GM12878 (cell line): ENCODE data around the gene NHSL1. TPM values are rescaled to one million over a fixed set of nuclear protein-coding genes. Genes with fewer than 3 reads are reported as not detected.

Source experiments
- ATAC-seq: fragments of 200-7000 bp; cut with Tn5 transposase; 3 replicates; pipeline ENCODE4 v1.9.1; 2020; ENCODE audit warnings: mild to moderate bottlenecking, moderate library complexity
- BruUV-seq: library from RNA; stranded (reverse); fragments of 400-500 nt; replicated peaks from 2 replicates; lab custom pipeline; 2021; lab: Mats Ljungman, UMichigan
- CTCF ChIA-PET: fragments of 300-600 bp; sonication (Branson Sonifier 250); formaldehyde crosslinking; extraction: SDS; loops from one replicate; lab custom pipeline; 2021; ENCODE audit warnings: inconsistent platforms; lab: Yijun Ruan, JAX
- POLR2A ChIA-PET: fragments of 350-600 bp; formaldehyde crosslinking; extraction: SDS; loops from one replicate; lab custom pipeline; 2021; ENCODE audit warnings: inconsistent platforms; lab: Charles Lee
- RAD21 ChIA-PET: fragments of 300-600 bp; sonication (Branson Sonifier 250); formaldehyde crosslinking; loops from one replicate; lab custom pipeline; 2023; ENCODE audit warnings: antibody characterized with exemption; ENCODE audit not compliant: unreplicated experiment; lab: Charles Lee
- SMC1A ChIA-PET: fragments of 300-600 bp; sonication (Branson Sonifier 250); formaldehyde crosslinking; loops from one replicate; lab custom pipeline; 2023; ENCODE audit not compliant: unreplicated experiment, uncharacterized antibody; lab: Charles Lee
- DNase-seq: peaks from one replicate; pipeline ENCODE4 v3.0.0-alpha.2; 2011; ENCODE audit warnings: low read depth, low spot score
- FAIRE-seq: peaks from 3 replicates; lab custom pipeline; 2011; peaks lifted over from hg19 to GRCh38; lab: Jason Lieb, UNC
- H2AFZ ChIP-seq: 2 replicates; pipeline ENCODE4 v1.6.0; 2011; ENCODE audit warnings: low read depth, low read length, control low read depth; ENCODE audit not compliant: control insufficient read depth
- H3K27ac ChIP-seq: 2 replicates; pipeline ENCODE4 v1.5.1; 2011; ENCODE audit warnings: control low read depth; ENCODE audit not compliant: control insufficient read depth, insufficient read depth
- H3K27me3 ChIP-seq, 2 experiments: replicated peaks in 1 of 2; 2 replicates each; pipeline versions ENCODE4 v1.6.0 to v1.6.1; 2011; ENCODE audit warnings: low read length in 1 of 2; ENCODE audit not compliant: control insufficient read depth in 2 of 2, insufficient read depth in 2 of 2
- H3K36me3 ChIP-seq, 2 experiments: 2 replicates each; pipeline ENCODE4 v1.5.1; 2011; ENCODE audit warnings: low read length in 1 of 2; ENCODE audit not compliant: control insufficient read depth in 2 of 2, insufficient read depth in 2 of 2
- H3K4me1 ChIP-seq: 2 replicates; pipeline ENCODE4 v1.6.1; 2011; ENCODE audit warnings: mild to moderate bottlenecking, low read length, moderate library complexity, mixed read lengths; ENCODE audit not compliant: control insufficient read depth, insufficient read depth
- H3K4me2 ChIP-seq: 2 replicates; pipeline ENCODE4 v1.6.0; 2011; ENCODE audit warnings: control low read depth; ENCODE audit not compliant: control insufficient read depth, insufficient read depth
- H3K4me3 ChIP-seq: fragments of 200-600 bp; sonication (generic); 2 replicates; pipeline ENCODE4 v1.5.1; 2016
- H3K79me2 ChIP-seq: 2 replicates; pipeline ENCODE4 v1.6.0; 2011; ENCODE audit warnings: low read length; ENCODE audit not compliant: control insufficient read depth, insufficient read depth
- H3K9ac ChIP-seq: 2 replicates; pipeline ENCODE4 v1.8.0; 2011; ENCODE audit warnings: low read length, control low read depth, mixed read lengths; ENCODE audit not compliant: control insufficient read depth, insufficient read depth
- H3K9me3 ChIP-seq: replicated peaks from 3 replicates; pipeline ENCODE4 v1.5.1; 2011; ENCODE audit warnings: mild to moderate bottlenecking, low read length; ENCODE audit not compliant: control insufficient read depth, insufficient read depth
- H4K20me1 ChIP-seq: 2 replicates; pipeline ENCODE4 v1.6.0; 2011; ENCODE audit not compliant: control insufficient read depth, insufficient read depth
- E2F8 ChIP-seq: fragments of 450-650 bp; IDR thresholded peaks from 2 replicates; pipeline ENCODE4 v1.6.1; 2018; ENCODE audit warnings: mild to moderate bottlenecking, low read depth, moderate library complexity; ENCODE audit not compliant: partially characterized antibody
- ELK1 ChIP-seq: IDR thresholded peaks from 2 replicates; pipeline ENCODE4 v1.6.1; 2012; ENCODE audit warnings: low read depth, low read length, improper control_type of control experiment
- NFYA ChIP-seq: IDR thresholded peaks from 2 replicates; pipeline ENCODE4 v1.6.1; 2011; ENCODE audit warnings: low read depth, mild to moderate bottlenecking, low read length, improper control_type of control experiment, borderline replicate concordance
- PAX5 ChIP-seq: IDR thresholded peaks from 2 replicates; pipeline ENCODE4 v1.6.1; 2011; ENCODE audit warnings: low read depth, low read length, borderline replicate concordance
- RCOR1 ChIP-seq: conservative IDR thresholded peaks from 2 replicates; pipeline ENCODE4 v1.6.1; 2012; ENCODE audit warnings: low read depth, low read length, improper control_type of control experiment
- SKIL ChIP-seq: fragments of 450-650 bp; IDR thresholded peaks from 2 replicates; pipeline ENCODE4 v1.6.1; 2017; ENCODE audit warnings: mild to moderate bottlenecking, low read depth, inconsistent platforms; ENCODE audit not compliant: poor library complexity, severe bottlenecking
- SMC3 ChIP-seq: IDR thresholded peaks from 2 replicates; pipeline ENCODE4 v1.6.1; 2011; ENCODE audit warnings: low read length, improper control_type of control experiment, borderline replicate concordance
- TCF3 ChIP-seq: IDR thresholded peaks from 2 replicates; pipeline ENCODE4 v1.6.1; 2012; ENCODE audit warnings: low read depth, mild to moderate bottlenecking, low read length, borderline replicate concordance; ENCODE audit not compliant: insufficient read depth
- ZBTB40 ChIP-seq: fragments of 450-650 bp; IDR thresholded peaks from 2 replicates; pipeline ENCODE4 v1.6.1; 2016; ENCODE audit warnings: mild to moderate bottlenecking, moderate library complexity, borderline replicate concordance
- ZNF384 ChIP-seq: IDR thresholded peaks from 2 replicates; pipeline ENCODE4 v1.6.1; 2012; ENCODE audit warnings: low read depth, mild to moderate bottlenecking, low read length, improper control_type of control experiment, borderline replicate concordance
- in situ Hi-C: fragments of 300-500 bp; cut with MboI; formaldehyde crosslinking; loops from 9 replicates; pipeline ENCODE4 v1.14.3; 2018; ENCODE audit warnings: mixed read lengths
- intact Hi-C: fragments of 100-400 bp; cut with micrococcal nuclease; formaldehyde crosslinking; loops from one replicate; pipeline ENCODE4 v1.14.2; 2022; ENCODE audit not compliant: unreplicated experiment
- polyA plus RNA-seq, 11 experiments: library from polyadenylated mRNA; depleted of rRNA in 4 of 11; unstranded in 6 of 11; stranded (reverse) in 5 of 11; fragments of >200 nt; fragmentation: Nextera tagmentation in 4 of 11; fragmentation: Illumina TruSeq in 1 of 11; extraction: Ambion mirVana in 4 of 11; extraction: Trizol in 1 of 11; gene quantifications; 1 replicate in 1 of 11; 2 replicates in 10 of 11; pipeline versions ENCODE4 v1.2.1 to v1.2.3, GENCODE V29; 2011 to 2016; ENCODE audit warnings: inconsistent platforms in 2 of 11, missing spikeins in 2 of 11, low read depth in 1 of 11
- total RNA-seq, 4 experiments: library from RNA; depleted of rRNA in 3 of 4; stranded (reverse); fragments of >200 nt in 3 of 4; fragmentation: Illumina TruSeq in 1 of 4; extraction: Trizol in 1 of 4; gene quantifications; 2 replicates each; pipeline versions ENCODE4 v1.2.1 to v1.2.3, GENCODE V29; 2013 to 2021

The NHSL1 gene
- total and polyA plus RNA-seq, 10 of the 15 experiments (the other 5 are each of a cell fraction or from before 2014, with no cell fraction given) = 0.26 to 14.1 (median 0.90) TPM

GRCh38 chr6:138477913-138478539, 21.3 kb downstream of the NHSL1 start (continued):
- TF ChIP-seq SMC3 = no peak
- no peak for TF ChIP-seq PAX5

- ATAC-seq = no peak
- Histone ChIP-seq H3K4me2 (no peak overlapping the region), H3K9ac (no peak overlapping the region), H3K4me3 (no peak overlapping the region), H3K27me3 (no peaks in the 10 kb centered on the region), H3K79me2 (no peaks in the 10 kb centered on the region), H2AFZ (no peak overlapping the region), H4K20me1 (no peaks in the 10 kb centered on the region), H3K4me1 (no peaks in the 10 kb centered on the region), H3K27ac (no peak overlapping the region), H3K36me3 (no peaks in the 10 kb centered on the region; a peak in 1 of 4 replicates), H3K9me3 (no peaks in the 10 kb centered on the region)
- DNase-seq = no peak
- FAIRE-seq = no peak
- CTCF ChIA-PET = interaction anchor here (1.4 to 2.0 kb wide), 6 partner anchors 8 to 46 kb away, joined by 3 to 8 read pairs (median 4); no protein-coding TSS in a partner anchor
- in situ Hi-C loops (no loop called here), intact Hi-C loops (no loop called here)
- RAD21 ChIA-PET = interaction anchor here (1.1 to 1.2 kb wide), 3 partner anchors 11 to 29 kb away, joined by 3 to 5 read pairs (median 3); no protein-coding TSS in a partner anchor
- BruUV-seq = no TSS peak
- POLR2A ChIA-PET = interaction anchor here (0.9 kb wide), 1 partner anchor 35 kb away, joined by 3 read pairs; no protein-coding TSS in a partner anchor
- SMC1A ChIA-PET = interaction anchor here (1.8 to 9.3 kb wide), 4 partner anchors 11 to 20 kb away, joined by 4 to 139 read pairs (median 10); partner anchors contain the start of gene NHSL1
- no peak for TF ChIP-seq ELK1
- no peak for TF ChIP-seq TCF3
- TF ChIP-seq ZNF384 = no peak
- no peak for TF ChIP-seq RCOR1
- TF ChIP-seq NFYA = no peak
- no peak for TF ChIP-seq SKIL
- TF ChIP-seq SMC3 = no peak
- TF ChIP-seq E2F8 = no peak
- TF ChIP-seq ZBTB40 = no peak
Measured at GRCh38 chr6:138476116-138476515, 23.2 kb downstream of the NHSL1 start.
